Activated naive CD4-positive, alpha-beta T cell treated with anti-CD3 and anti-CD28 coated beads, Interleukin-2, amount 50 U/mL, for 72 hours (primary cell): ENCODE data around the gene KCTD21. TPM values are rescaled to one million over a fixed set of nuclear protein-coding genes. Genes with fewer than 3 reads are reported as not detected.

ENCODE experiments used
- ATAC-seq, 2 donors: fragments of 150-1000 bp; cut with Tn5 transposase; 2 replicates each; pipeline ENCODE4 v1.10.0; 2021; ENCODE audit warnings: mild to moderate bottlenecking in 2 of 2, moderate library complexity in 2 of 2
- DNase-seq, 2 donors: peaks; one replicate each; pipeline ENCODE4 v3.0.0; 2021 to 2022; ENCODE audit warnings: low spot score in 2 of 2
- H3K27ac Mint-ChIP-seq, 2 donors: one replicate each; pipeline ENCODE4 v1.8.0; 2022; ENCODE audit warnings: mild to moderate bottlenecking in 2 of 2, mixed read lengths in 2 of 2
- H3K36me3 Mint-ChIP-seq, 2 donors: one replicate each; pipeline ENCODE4 v1.8.0; 2022; ENCODE audit warnings: mixed read lengths in 2 of 2
- H3K9me3 Mint-ChIP-seq, 2 donors: one replicate each; pipeline ENCODE4 v1.8.0; 2022; ENCODE audit warnings: mixed read lengths in 2 of 2
- total RNA-seq, 2 donors: library from RNA; stranded (reverse); gene quantifications; one replicate each; pipeline ENCODE4 v1.2.3, GENCODE V29; 2022

KCTD21 gene
- total RNA-seq, 2 donors from 2014 or later: 6.6 to 12.2 TPM

- no peaks in the 10 kb centered on the region for H3K9me3 Mint-ChIP-seq
- DNase-seq (no peak), ATAC-seq (no peak)
- H3K27ac Mint-ChIP-seq: peak overlapping the region; percentile 7 to 44
- H3K36me3 Mint-ChIP-seq: no peaks in the 10 kb centered on the region
Measured at GRCh38 chr11:78221396-78222315, 33.2 kb upstream of the KCTD21 start.

DNA sequence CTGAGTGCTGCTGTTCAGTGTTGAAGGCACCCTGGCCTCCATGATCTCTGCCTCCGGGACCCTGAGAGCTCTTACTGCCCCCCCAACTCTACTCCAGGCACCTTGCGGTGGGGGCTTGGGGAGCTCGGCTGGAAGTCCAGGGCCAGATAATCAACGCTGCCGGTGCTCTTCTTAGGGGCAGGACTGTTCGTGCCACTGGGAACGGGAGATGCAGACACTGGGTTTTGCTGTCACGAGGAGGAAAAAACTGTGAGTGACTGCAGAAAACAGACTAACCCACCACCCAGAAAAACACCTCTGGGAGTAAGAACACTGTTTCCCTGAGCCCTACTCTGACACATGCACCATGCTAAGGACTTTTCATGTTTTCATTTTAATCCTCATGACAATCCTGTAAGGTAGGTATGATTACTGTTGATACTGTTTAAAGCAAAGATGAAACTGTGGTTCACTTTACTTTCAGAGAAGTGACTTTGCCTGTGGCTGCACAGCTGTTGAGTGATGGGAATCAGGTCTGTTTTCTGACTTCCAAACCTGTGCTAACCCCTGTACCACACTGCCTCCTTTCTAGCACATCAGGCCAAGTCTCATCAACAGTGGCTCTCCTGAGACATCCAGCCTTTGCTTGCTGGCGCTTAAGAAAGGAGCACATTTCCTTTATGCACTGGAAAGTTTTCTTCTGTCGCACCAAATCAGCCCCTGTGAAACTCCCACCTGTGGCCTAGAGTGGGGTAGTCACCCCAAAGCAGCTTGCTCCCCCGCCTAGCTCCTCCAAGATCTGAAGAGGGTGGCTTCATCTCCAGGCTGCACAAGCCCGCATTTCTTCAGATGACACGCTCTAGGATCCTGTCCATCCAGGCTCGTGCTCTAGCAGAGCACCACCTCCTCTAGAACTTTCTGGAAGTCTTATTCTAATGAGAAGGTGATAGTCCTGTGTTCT lies 32.1 kb upstream of the KCTD21 start:
- Mint-ChIP-seq H3K27ac (peak overlapping the region; percentile 7 to 55), H3K36me3 (no peaks in the 10 kb centered on the region), H3K9me3 (no peaks in the 10 kb centered on the region)
- DNase-seq (no peak), ATAC-seq (peak; percentile 53 to 79)

DNA sequence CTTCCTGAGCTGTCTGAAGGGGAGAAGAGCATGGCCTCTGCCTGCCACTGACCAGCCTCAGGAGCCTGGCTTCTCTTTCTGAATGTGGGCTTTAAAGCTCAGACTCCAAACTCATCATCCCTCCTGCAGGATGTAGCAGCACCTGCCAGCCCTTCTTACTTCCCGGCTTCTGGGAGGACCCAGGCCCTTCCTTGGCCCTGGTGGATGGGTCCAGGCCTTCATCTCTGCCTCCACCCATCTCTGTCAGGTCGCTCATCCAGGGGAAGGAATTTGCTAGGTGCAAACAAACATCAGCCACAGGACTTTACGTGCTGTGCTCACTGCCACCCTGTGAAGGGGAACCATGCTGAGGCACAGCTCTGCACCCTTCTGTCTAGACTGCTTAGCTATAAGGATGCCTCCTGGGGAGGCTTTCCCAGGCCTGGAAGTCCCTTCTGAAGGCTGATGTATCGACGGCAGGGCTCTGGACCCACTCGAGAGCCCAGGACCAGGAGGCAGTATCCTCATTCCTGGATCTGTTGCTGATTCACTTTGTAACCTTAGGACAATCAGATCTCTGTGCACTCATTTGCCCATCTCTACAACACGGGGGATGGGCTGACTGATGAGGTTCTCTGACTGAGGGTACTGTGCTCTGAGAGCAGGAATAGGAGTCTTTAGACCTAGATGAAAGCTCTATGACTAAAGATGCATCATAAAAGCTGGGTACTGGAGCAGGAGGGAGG lies 31.2 kb upstream of the KCTD21 start:
- Mint-ChIP-seq H3K9me3 (no peaks in the 10 kb centered on the region), H3K27ac (peak overlapping the region in 1 of 2 donors; percentile 7), H3K36me3 (no peaks in the 10 kb centered on the region)
- peak; percentile 44 to 58 for ATAC-seq
- DNase-seq: no peak

DNA sequence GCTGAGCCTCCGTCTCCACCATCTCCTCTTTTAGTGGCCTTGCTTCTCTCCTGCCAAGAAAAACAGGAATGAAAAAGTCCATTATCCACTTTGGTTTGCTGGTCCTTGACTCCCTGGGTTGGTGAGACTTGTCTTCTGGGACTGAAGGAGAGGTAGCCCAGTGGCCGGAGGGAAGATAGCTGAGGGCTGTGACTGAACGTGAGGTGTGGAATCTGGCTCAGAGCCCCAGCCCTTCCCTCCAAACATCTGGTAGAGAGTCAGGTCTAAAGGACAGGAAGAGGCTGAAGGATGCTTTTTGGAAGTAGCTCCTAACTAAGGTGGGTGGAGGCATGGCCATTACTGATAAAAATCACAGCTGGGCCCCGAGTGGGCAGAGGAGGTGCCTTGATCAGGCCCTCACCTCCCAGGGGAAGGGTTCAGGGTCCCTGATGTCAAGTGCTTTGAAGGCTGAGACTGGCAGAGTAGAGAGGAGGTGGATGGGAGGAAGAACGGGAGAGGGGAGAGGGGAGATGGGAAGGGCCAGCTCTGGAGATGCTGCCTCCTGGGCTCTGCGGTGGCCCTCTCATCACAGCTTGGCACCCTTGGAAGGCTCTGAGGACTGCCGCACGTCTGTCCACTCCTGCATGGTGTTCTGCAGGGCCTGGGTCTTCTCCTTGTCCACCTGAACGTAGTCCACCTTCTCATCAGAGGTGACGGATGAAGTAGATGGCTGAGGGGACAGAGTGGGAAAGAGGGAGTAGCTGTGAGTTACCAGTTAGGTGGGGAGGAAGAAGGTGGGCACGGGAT lies 30.5 kb upstream of the KCTD21 start:
- Mint-ChIP-seq H3K27ac (peak overlapping the region; percentile 18 to 31), H3K9me3 (no peaks in the 10 kb centered on the region), H3K36me3 (no peaks in the 10 kb centered on the region)
- peak in 1 of 2 donors; percentile 11 for DNase-seq
- ATAC-seq: no peak

GRCh38 chr11:78217650-78218541 lies 29.5 kb upstream of the KCTD21 start:
- Mint-ChIP-seq H3K27ac (peak overlapping the region in 1 of 2 donors; percentile 18), H3K36me3 (no peaks in the 10 kb centered on the region), H3K9me3 (no peaks in the 10 kb centered on the region)
- ATAC-seq (no peak), DNase-seq (no peak)

DNA sequence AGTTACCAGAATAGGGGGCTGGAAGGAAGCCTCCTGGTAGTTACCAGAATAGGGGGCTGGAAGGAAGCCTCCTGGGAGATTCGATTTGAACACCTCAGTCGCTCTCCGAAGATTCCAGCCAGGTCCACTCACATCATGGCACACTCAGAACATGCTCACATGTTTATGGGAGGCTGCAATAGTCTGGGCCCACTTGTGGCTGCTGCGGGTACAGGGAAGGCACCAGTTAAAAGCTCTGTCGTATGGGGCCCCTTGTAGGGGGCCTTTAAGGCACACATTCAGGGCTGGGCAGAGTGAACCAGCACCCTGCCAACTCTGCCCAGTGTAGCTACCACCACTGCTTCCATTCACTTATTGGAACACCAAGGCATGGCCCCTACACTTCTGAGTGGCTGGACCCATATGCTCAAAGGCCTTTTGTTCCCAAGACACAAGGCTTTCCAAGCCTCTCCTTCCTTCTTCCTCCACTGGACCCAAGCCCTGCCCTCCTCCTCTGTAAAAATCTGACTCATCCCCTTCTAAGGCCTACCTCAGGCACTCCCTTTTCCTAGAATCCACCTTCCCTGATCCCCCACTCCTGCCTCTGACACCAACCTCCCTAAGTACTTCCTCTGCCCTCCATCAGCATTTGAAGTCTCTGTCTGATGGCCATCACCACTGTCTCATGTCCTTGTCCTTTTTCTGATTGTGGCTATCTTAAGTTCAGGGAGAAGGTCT lies 28.3 kb upstream of the KCTD21 start:
- peaks cover 0 to under 1% of the 10 kb centered on the region in 2 donors for H3K36me3 Mint-ChIP-seq
- peak overlapping the region in 1 of 2 donors; percentile 16 for H3K27ac Mint-ChIP-seq
- no peak for DNase-seq
- no peak for ATAC-seq
- no peaks in the 10 kb centered on the region for H3K9me3 Mint-ChIP-seq

DNA sequence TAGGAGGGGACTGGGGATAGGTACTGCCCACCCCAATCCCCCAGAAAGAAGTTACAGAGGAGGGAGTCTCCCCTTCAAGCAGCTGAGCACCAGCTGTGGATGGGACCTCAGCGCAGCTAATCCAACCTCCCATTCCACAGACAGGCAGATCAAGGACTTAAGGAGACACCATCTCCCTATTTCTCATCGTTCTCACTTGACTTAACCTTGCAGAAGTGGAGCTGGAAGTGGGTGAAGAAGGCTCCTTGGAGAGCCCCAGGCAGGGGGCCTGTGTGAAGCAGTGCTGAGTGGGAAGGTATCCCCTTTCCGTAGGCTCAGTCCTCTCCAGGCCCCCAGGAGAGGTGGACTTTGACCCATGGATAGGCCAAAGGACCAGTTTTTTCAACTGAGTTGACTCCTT lies 27.6 kb upstream of the KCTD21 start:
- no peak for ATAC-seq
- no peaks in the 10 kb centered on the region for H3K9me3 Mint-ChIP-seq
- peak overlapping the region in 1 of 2 donors; percentile 68 for H3K27ac Mint-ChIP-seq

DNA sequence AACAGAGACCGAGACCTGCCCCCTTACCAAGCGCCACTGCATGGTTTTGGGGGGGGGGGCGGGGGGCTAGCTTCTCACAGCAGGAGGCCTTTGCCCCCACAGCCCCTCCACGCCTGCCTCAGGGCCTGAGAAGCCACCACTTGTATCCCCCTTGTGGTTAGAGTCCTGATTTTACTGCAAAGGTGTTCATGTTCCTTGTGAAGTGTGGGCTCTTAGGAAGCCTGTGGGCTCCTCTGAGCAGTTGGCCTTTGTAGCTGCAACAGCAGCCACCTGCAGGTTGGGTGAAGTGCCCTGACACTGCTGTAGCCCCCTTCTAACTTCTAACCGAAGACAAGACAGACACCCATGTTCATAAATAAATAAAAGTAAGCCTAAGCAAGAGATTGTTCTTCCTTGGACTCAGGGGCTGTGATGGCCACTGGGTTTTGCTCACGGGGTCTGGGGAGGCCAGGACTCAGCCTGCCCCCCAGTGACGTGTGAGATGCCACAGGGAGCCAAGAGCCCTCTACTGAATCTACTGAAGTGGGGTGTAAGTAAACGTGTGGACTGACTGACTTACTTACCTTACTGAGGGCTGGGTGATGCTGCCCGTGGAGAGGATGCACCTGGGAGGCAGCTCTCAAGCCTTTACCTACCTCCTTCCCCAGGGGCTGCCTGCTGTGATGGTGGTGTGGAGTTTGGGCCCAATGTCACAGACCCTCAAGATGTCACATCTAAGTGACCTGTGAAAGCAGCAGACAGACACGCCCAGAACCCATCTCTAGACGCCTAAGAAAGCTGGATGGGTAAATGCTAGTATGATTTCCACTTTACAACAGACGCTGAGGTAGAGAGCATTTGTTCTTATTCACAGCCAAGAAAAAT lies 26.1 kb upstream of the KCTD21 start:
- Mint-ChIP-seq H3K27ac (peak overlapping the region in 1 of 2 donors; percentile 24), H3K9me3 (no peaks in the 10 kb centered on the region), H3K36me3 (peaks cover 9 to 14% of the 10 kb centered on the region in 2 donors)
- DNase-seq (no peak), ATAC-seq (no peak)

More for the DNA sequence above, 27.6 kb upstream of the KCTD21 start:
- H3K36me3 Mint-ChIP-seq: peaks cover 0 to 7% of the 10 kb centered on the region in 2 donors
- peak in 1 of 2 donors; percentile 16 for DNase-seq

DNA sequence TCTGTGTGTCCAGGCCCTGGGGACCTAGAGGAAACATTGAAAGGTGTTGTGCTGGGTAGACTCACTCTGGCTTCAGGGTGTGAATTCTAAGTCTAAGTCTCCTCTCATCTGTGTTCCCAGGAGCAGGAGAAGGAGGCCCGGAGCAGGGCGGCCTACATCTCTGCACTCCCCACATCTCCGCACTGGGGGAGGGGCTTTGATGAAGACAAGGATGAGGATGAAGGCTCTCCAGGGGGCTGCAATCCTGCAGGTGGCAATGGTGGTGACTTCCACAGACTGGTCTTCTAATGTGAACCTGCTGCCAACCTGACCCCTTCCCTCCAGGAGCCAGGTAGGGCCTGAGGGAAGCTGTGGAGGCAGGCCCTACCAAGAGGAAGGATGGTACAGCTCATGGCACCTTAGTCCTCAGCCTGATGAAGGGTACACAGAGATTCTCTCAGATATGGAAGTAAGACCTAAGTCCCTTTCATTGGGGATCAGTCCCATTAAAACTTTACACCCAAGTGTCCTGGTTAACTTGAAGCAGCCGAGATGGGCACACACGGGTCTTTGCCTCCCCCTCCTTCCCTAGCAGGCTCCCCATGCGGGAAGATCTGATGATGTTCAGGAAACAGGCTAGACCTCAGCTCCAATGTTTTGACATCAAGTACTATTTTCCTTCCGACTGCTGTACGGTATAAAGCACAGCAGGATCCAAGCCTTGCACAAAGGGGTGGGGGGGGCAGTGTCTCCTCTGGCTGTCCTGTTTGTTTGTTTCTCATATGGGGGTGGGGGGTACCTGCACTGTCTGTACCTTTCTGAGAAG lies 25.3 kb upstream of the KCTD21 start:
- Mint-ChIP-seq H3K27ac (no peak overlapping the region), H3K9me3 (no peaks in the 10 kb centered on the region), H3K36me3 (peaks cover 9 to 14% of the 10 kb centered on the region in 2 donors)
- DNase-seq (no peak), ATAC-seq (no peak)

DNA sequence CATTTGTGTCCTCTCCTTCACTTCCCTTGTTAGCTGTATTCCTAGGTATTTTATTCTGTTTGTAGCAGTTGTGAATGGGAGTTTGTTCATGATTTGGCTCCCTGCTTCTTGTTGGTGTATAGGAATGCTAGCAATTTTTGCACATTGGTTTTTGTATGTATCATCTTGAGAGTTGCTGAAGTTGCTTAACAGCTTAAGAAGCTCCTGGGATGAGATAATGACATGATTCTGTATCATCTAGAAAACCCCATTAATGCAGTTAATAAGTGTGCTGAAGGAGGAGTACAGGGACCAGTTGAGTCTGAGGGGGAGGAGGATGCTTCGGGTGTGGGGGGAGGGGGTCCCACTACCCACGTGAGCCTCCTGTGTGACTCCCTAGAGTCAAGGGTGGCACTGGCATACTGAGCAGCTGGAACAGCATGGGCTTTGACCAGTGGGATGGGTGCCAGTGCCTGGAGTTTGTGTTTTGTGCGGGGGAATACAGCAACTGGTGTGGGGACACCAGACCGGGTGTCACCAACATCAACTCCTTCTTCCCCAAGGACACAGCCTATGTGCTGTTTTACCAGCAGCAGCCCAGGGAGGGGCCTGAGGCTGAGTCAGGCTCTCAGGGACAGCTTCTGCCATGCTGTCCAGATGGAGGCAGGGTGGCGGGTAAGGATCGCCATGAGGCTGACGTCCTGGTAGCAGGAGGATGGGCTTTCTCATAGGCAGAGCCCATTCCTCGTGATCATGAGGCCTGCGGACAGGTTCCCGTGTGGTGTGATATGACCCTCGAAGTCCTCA lies 24.4 kb upstream of the KCTD21 start:
- no peak overlapping the region for H3K27ac Mint-ChIP-seq
- peaks cover 9 to 14% of the 10 kb centered on the region in 2 donors for H3K36me3 Mint-ChIP-seq
- H3K9me3 Mint-ChIP-seq: no peaks in the 10 kb centered on the region
- no peak for ATAC-seq
- DNase-seq: peak in 1 of 2 donors; percentile 35

- ATAC-seq: no peak
Measured at GRCh38 chr11:78211565-78211964, 23.1 kb upstream of the KCTD21 start.

DNA sequence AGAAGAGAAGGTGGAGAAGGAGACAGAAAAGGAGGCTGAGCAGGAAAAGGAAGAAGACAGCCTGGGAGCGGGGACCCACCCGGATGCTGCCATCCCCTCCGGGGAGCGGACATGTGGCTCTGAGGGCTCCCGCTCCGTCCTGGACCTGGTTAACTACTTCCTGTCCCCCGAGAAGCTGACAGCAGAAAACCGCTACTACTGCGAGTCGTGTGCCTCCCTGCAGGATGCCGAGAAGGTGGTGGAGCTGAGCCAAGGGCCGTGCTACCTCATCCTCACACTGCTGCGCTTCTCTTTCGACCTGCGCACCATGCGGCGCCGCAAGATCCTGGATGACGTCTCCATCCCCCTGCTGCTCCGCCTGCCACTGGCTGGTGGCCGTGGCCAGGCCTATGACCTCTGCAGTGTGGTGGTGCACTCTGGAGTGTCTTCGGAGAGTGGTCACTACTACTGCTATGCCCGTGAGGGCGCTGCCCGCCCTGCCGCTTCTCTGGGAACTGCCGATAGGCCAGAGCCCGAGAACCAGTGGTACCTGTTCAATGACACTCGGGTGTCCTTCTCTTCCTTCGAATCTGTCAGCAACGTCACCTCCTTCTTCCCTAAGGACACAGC lies 21.7 kb upstream of the KCTD21 start:
- ATAC-seq (no peak), DNase-seq (no peak)
- Mint-ChIP-seq H3K9me3 (no peaks in the 10 kb centered on the region), H3K27ac (peak overlapping the region in 1 of 2 donors; percentile 85), H3K36me3 (peaks cover 9 to 14% of the 10 kb centered on the region in 2 donors)

More at GRCh38 chr11:78211565-78211964, 23.1 kb upstream of the KCTD21 start:
- Mint-ChIP-seq H3K9me3 (no peaks in the 10 kb centered on the region), H3K36me3 (peaks cover 9 to 14% of the 10 kb centered on the region in 2 donors), H3K27ac (no peak overlapping the region)
- DNase-seq: no peak
